Breast epithelium (tissue), 4 donors: ENCODE measurements around the gene BCAR1. TPM values are rescaled to one million over a fixed set of nuclear protein-coding genes. Genes with fewer than 3 reads are reported as not detected.
A peak's percentile ranks its signal among the peaks of the same experiment; 100 is the strongest.

Experiments
- DNase-seq, 2 donors: peaks; one replicate each; pipeline ENCODE4 v3.0.0-alpha.2; 2019; ENCODE audit warnings: low spot score in 2 of 2
- H3K27ac ChIP-seq, 2 donors: fragments of 200-600 bp; sonication (generic) in 1 of 2; one replicate each; pipeline ENCODE4 v1.5.1; 2016 to 2019; ENCODE audit warnings: mild to moderate bottlenecking in 1 of 2
- H3K27me3 ChIP-seq, 2 donors: fragments of 200-600 bp; sonication (generic) in 1 of 2; one replicate each; pipeline versions ENCODE4 v1.5.1 to v1.6.0; 2017 to 2019; ENCODE audit warnings: control low read depth in 1 of 2, mild to moderate bottlenecking in 1 of 2
- H3K36me3 ChIP-seq: fragments of 200-600 bp; one replicate; pipeline ENCODE4 v1.5.1; 2019
- H3K4me1 ChIP-seq, 2 donors: fragments of 200-600 bp; sonication (generic); one replicate each; pipeline ENCODE4 v1.5.1; 2016 to 2019; ENCODE audit warnings: control low read depth in 1 of 2
- H3K4me3 ChIP-seq, 3 donors: fragments of 200-600 bp; sonication (generic); 1 replicate in 2 of 3; 2 replicates in 1 of 3; pipeline ENCODE4 v1.5.1; 2016 to 2019; ENCODE audit warnings: mild to moderate bottlenecking in 3 of 3, moderate library complexity in 2 of 3
- H3K9me3 ChIP-seq, 2 donors: fragments of 200-600 bp; sonication (generic) in 1 of 2; one replicate each; pipeline ENCODE4 v1.5.1; 2016 to 2019; ENCODE audit warnings: control low read depth in 1 of 2
- CTCF ChIP-seq, 3 donors: fragments of 450-650 bp; IDR thresholded peaks; one replicate each; pipeline ENCODE4 v1.5.1; 2016 to 2017; ENCODE audit warnings: antibody characterized with exemption in 3 of 3, mild to moderate bottlenecking in 3 of 3, moderate library complexity in 3 of 3
- POLR2A ChIP-seq: fragments of 450-650 bp; IDR thresholded peaks from one replicate; pipeline ENCODE4 v1.6.1; 2016; ENCODE audit warnings: antibody characterized with exemption, mild to moderate bottlenecking, moderate library complexity
- POLR2AphosphoS5 ChIP-seq, 3 donors: sonication (generic); formaldehyde crosslinking; IDR thresholded peaks; one replicate each; pipeline ENCODE4 v1.6.1; 2017; ENCODE audit warnings: antibody characterized with exemption in 3 of 3
- intact Hi-C: fragments of 100-400 bp; cut with DNase I; formaldehyde crosslinking; loops from one replicate; pipeline ENCODE4 v1.15.1; 2023; ENCODE audit warnings: low total_unique reads
- total RNA-seq, 3 donors: library from RNA; depleted of rRNA; stranded (reverse); fragments of >200 nt; gene quantifications; one replicate each; pipeline ENCODE4 v1.1.0, GENCODE V29; 2016

The BCAR1 gene
- total RNA-seq, 3 donors from 2014 or later = 13.6 to 38.7 (median 32.9) TPM

GRCh38 chr16:75260851-75261589, 9.6 kb upstream of the BCAR1 start:
- H3K9me3 ChIP-seq = no peaks in the 10 kb centered on the region
- H3K36me3 ChIP-seq = no peaks in the 10 kb centered on the region
- intact Hi-C loops = no loop called here
- H3K27ac ChIP-seq = peak overlapping the region in 1 of 2 donors; percentile 94
- TF ChIP-seq POLR2A (no peak), POLR2AphosphoS5 (IDR thresholded peaks at IDR 0.05) (no peak), CTCF (IDR thresholded peaks at IDR 0.05) (no peak)
- no peaks in the 10 kb centered on the region for H3K27me3 ChIP-seq
- DNase-seq = no peak
- peaks cover 25 to 31% of the 10 kb centered on the region in 2 donors for H3K4me1 ChIP-seq
- H3K4me3 ChIP-seq = no peak overlapping the region

GRCh38 chr16:75258807-75259141, 7.3 kb upstream of the BCAR1 start:
- DNase-seq = no peak
- Histone ChIP-seq H3K4me1 (peaks cover 35 to 40% of the 10 kb centered on the region in 2 donors), H3K27ac (no peak overlapping the region), H3K9me3 (no peaks in the 10 kb centered on the region), H3K4me3 (no peak overlapping the region), H3K27me3 (no peaks in the 10 kb centered on the region), H3K36me3 (no peaks in the 10 kb centered on the region)
- intact Hi-C loops = loop anchor here (10.0 kb wide), 1 partner anchor 126 kb away; no protein-coding TSS in a partner anchor
- no peak for TF ChIP-seq POLR2A
- no peak for TF ChIP-seq CTCF (IDR thresholded peaks at IDR 0.05)
- TF ChIP-seq POLR2AphosphoS5 (IDR thresholded peaks at IDR 0.05) = no peak

- no peaks in the 10 kb centered on the region for H3K27me3 ChIP-seq
- H3K36me3 ChIP-seq = no peaks in the 10 kb centered on the region
- intact Hi-C loops = loop anchor here (10.0 kb wide), 1 partner anchor 127 kb away; no protein-coding TSS in a partner anchor
- H3K27ac ChIP-seq = peak overlapping the region; percentile 32 to 71
- DNase-seq = no peak
- TF ChIP-seq POLR2AphosphoS5 (IDR thresholded peaks at IDR 0.05) (no peak), POLR2A (no peak), CTCF (IDR thresholded peaks at IDR 0.05) (no peak)
- H3K9me3 ChIP-seq = no peaks in the 10 kb centered on the region
- peaks cover 33 to 46% of the 10 kb centered on the region in 2 donors for H3K4me1 ChIP-seq
- H3K4me3 ChIP-seq = no peak overlapping the region
Observed at GRCh38 chr16:75257886-75258806, 6.7 kb upstream of the BCAR1 start.

GRCh38 chr16:75256696-75257343, 5.4 kb upstream of the BCAR1 start:
- peaks cover 39 to 59% of the 10 kb centered on the region in 2 donors for H3K4me1 ChIP-seq
- H3K4me3 ChIP-seq = peak overlapping the region in 1 of 3 donors; percentile 45
- H3K27me3 ChIP-seq = no peaks in the 10 kb centered on the region
- DNase-seq = no peak
- TF ChIP-seq CTCF (IDR thresholded peaks at IDR 0.05) (no peak), POLR2AphosphoS5 (IDR thresholded peaks at IDR 0.05) (no peak), POLR2A (no peak)
- no peaks in the 10 kb centered on the region for H3K9me3 ChIP-seq
- H3K27ac ChIP-seq = peak overlapping the region; percentile 71 to 93
- intact Hi-C loops = loop anchor here (10.0 kb wide), 1 partner anchor 128 kb away; no protein-coding TSS in a partner anchor
- no peaks in the 10 kb centered on the region for H3K36me3 ChIP-seq
